NCI-H2227 treated with DMSO at 0.1 percent for 48 hours (cell line): ENCODE results near the gene GOLGA8Q.
"Not testable (repeated sequence)": the region's sequence is repeated elsewhere in the genome, so short reads cannot be mapped to it uniquely, and the experiment has no call there.

Experiments used
- DNase-seq: peaks from one replicate; lab custom pipeline; 2025; lab: John Stamatoyannopoulos, UW

GOLGA8Q gene

DNA sequence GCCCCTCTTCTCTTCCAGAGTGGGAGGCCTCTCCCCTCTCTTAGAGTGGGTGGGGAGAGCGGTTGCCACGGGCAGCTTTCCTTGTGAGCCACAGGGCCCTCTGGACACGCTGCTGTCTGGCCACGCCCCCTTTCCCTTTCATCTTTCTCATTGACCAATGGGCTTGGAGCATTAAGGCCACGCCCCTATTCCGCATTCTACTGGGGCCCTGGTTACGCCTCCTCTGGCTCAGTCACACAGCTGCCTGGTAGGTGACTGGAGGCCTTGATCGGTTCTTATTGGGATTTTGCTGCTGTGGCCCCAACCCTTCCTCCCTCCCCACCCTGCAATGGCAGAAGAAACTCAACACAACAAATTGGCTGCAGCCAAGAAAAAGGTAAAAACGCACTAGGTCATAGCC is at the start of gene GOLGA8Q:
TSS of gene GOLGA8Q (plus strand) at position 301 of the 400 bp plus-strand sequence. CDS start at position 329, 28 bp downstream.
- not testable (repeated sequence) for DNase-seq

- not testable (repeated sequence) for DNase-seq
These were observed 48.7 kb upstream of the GOLGA8Q start for GRCh38 chr15:30502904-30503781.

- DNase-seq = not testable (repeated sequence)
These were observed 47.5 kb upstream of the GOLGA8Q start for GRCh38 chr15:30504162-30504843.

GRCh38 chr15:30514545-30514944 is 37.3 kb upstream of the GOLGA8Q start:
- DNase-seq = not testable (repeated sequence)

DNA sequence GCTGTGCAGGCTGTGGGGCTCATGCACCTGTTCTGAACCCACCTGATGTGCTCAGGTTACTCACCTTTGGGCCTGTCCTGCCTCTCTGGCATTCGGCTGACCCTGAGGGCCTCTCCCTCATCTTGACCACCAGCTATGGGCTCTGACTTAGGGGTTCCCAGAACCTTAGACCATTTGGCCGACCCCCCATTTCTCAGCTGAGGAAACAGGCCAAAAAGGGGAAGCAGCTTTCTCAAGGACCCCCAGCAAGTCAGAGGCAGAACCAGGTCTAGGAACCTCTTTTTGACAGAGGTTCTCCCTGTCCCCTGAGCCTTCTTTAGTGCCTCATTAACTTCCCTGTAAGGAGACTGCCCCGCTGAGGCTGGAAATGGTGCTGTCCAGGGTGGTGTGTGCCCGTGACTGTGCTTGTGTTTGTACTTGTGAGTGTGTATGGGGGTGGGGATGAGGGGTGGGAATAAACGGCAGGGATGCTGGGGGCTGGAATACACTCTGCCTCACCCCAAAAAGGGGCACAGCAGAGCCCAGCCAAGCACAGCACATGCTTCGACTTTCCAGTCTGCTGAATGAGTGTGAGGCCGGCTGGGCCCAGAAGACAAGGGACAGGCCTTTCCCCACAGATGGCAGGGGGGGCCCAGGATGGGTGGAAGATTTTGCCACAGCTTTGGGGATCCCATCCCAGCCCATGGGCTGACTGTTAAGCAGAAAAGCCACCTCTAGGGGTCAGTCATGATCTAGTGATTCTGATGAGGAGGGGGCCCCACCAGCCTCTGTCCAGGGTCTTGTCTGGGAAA is 28.2 kb upstream of the GOLGA8Q start:
- DNase-seq = not testable (repeated sequence)

GRCh38 chr15:30525912-30526311 is 25.9 kb upstream of the GOLGA8Q start:
- not testable (repeated sequence) for DNase-seq

- not testable (repeated sequence) for DNase-seq
These were observed 22.8 kb upstream of the GOLGA8Q start for GRCh38 chr15:30529049-30529448.

GRCh38 chr15:30566949-30567348 is 15.1 kb downstream of the GOLGA8Q start:
- DNase-seq = not testable (repeated sequence)

DNA sequence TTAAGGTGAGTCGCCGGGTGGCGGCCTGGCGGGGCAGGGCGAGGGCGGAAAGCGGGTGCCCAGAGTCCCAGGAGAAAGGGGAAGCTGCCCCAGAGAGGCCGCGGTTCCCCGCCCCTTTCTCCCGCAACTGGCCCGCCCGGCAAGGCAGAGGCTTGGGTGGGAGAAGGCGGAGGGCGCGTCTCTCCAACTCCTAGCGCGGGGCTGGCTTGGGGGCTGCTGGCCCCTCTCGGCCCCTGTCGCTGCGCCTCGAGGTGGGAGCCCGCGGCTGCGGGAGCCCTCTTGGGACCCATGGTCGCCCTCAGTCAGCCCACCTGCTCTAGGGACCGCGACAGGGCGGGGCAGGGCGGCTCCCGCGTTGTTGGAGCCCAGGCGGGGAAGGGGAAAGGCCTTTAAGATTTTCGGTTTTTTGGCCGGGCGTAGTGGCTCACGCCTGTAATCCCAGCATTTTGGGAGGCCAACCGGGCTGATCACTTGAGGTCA is 21.2 kb downstream of the GOLGA8Q start:
- DNase-seq = not testable (repeated sequence)

DNA sequence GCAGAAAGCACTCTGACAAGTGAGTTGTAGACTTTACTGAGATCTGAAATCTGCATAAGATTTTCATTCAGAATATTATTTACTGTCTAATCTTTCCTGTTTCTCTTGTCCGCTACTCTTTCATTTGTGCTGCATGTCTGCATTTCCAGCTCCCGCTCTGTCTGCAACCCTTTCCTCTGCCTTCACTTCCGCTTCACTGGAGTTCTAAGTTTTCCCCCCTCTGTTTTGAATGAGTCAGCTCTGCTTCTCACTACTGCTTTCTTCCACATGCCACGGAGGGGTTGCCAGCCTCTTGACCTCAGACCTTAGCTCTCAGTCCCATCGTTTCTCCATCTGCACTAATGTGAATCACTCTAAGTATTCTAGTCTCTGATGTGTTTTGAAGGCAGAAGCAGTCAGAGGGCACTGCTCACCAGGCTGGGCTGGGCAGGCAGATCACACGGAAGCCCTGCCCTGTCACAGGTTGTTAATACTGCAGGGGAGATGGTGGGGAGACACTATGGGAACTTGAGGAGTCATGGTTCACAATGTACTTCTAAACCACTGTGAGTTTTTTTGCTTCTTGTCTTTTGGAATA is 27.6 kb downstream of the GOLGA8Q start:
- not testable (repeated sequence) for DNase-seq

DNA sequence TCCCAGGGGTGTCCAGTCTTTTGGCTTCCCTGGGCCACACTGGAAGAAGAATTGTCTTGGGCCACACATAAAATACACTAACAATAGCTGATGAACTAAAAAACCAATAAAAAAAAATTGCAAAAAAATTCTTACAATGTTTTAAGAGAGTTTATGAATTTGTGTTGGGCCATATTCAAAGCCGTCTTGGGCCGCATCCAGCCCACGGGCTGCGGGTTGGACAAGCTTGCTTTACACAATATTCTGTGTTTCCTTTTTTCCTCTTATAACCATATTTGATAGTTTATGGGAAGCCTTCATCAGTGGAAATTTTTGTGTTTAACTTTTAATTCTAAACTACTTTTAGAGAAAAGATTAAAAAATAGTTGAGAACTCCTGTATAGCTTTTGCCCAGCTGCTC is 28.9 kb downstream of the GOLGA8Q start:
- DNase-seq = not testable (repeated sequence)

GRCh38 chr15:30598953-30599352 is 47.1 kb downstream of the GOLGA8Q start:
- DNase-seq = not testable (repeated sequence)

GRCh38 chr15:30603796-30604195 is 51.9 kb downstream of the GOLGA8Q start, which contains the start of gene GOLGA8H:
Gene GOLGA8H, plus strand, starts transcription at chr15:30604028. Its CDS starts 98 bp downstream, at chr15:30604126.
- not testable (repeated sequence) for DNase-seq
